Left ventricle myocardium inferior (tissue), 1 donor: ENCODE data around the gene ZDHHC14. TPM values are rescaled to one million over a fixed set of nuclear protein-coding genes. Genes with fewer than 3 reads are reported as not detected.

Experiments used
- DNase-seq: peaks from one replicate; pipeline ENCODE4 v3.0.0-alpha.2; 2020
- H3K27ac ChIP-seq: fragments of 200-600 bp; replicated peaks from 2 replicates; pipeline ENCODE4 v1.8.0; 2021
- H3K27me3 ChIP-seq: fragments of 200-600 bp; 2 replicates; pipeline ENCODE4 v1.8.0; 2021; ENCODE audit warnings: low read depth
- H3K36me3 ChIP-seq: fragments of 200-600 bp; 2 replicates; pipeline ENCODE4 v1.8.0; 2021
- H3K4me1 ChIP-seq: fragments of 200-600 bp; 2 replicates; pipeline ENCODE4 v1.8.0; 2021
- H3K4me3 ChIP-seq: fragments of 200-600 bp; 2 replicates; pipeline ENCODE4 v1.8.0; 2021; ENCODE audit warnings: mild to moderate bottlenecking, moderate library complexity
- H3K9me3 ChIP-seq: fragments of 200-600 bp; replicated peaks from 2 replicates; pipeline ENCODE4 v1.8.0; 2021
- intact Hi-C: fragments of 100-400 bp; cut with micrococcal nuclease; formaldehyde crosslinking; loops from one replicate; pipeline ENCODE4 v1.11.0; 2022
- total RNA-seq: library from RNA; stranded (reverse); fragmentation: NEBNext Ultra II Directional; extraction: Animal tissue kit (Norgen Biotek cat#: 25700); gene quantifications from one replicate; pipeline ENCODE4 v1.2.1, GENCODE V29; 2021
- TF ChIP-seq, protein P1 (sequence below): fragments of 200-600 bp; IDR thresholded peaks from 2 replicates; pipeline ENCODE4 v1.8.0; 2021; ENCODE audit warnings: antibody characterized with exemption, mild to moderate bottlenecking, borderline replicate concordance
- donor health status: DM: no; HTN: yes; CAD: no; lungs with severe emphysema.

The ZDHHC14 gene
- total RNA-seq, 1 donor from 2014 or later, result 10.0 TPM

DNA sequence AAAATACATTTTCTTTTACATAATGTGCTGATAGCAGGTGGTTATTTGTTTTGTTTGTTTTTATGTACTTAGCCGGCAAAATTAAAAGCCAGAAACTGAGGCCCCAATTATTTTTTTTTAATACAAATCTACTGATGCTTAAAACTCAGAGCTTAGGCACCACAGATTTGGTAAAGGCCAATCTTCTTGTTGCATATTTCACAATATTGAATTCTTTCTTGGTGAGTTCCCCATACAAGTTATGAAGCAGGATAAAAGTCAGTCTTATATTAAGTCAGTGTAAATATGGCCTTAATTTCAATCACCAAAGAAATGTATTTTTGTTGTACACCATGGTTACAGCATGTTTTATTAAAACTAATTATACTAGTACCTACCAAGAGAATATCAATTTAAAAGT, 16.3 kb upstream of the ZDHHC14 start:
- H3K9me3 ChIP-seq, result no peaks in the 10 kb centered on the region
- TF ChIP-seq, protein P1, sequence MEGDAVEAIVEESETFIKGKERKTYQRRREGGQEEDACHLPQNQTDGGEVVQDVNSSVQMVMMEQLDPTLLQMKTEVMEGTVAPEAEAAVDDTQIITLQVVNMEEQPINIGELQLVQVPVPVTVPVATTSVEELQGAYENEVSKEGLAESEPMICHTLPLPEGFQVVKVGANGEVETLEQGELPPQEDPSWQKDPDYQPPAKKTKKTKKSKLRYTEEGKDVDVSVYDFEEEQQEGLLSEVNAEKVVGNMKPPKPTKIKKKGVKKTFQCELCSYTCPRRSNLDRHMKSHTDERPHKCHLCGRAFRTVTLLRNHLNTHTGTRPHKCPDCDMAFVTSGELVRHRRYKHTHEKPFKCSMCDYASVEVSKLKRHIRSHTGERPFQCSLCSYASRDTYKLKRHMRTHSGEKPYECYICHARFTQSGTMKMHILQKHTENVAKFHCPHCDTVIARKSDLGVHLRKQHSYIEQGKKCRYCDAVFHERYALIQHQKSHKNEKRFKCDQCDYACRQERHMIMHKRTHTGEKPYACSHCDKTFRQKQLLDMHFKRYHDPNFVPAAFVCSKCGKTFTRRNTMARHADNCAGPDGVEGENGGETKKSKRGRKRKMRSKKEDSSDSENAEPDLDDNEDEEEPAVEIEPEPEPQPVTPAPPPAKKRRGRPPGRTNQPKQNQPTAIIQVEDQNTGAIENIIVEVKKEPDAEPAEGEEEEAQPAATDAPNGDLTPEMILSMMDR, result no peak
- intact Hi-C loops, result no loop called here

GRCh38 chr6:157366648-157367047, 14.3 kb upstream of the ZDHHC14 start:
- Histone ChIP-seq H3K27me3 (no peaks in the 10 kb centered on the region), H3K4me1 (no peaks in the 10 kb centered on the region), H3K36me3 (no peaks in the 10 kb centered on the region), H3K27ac (no peak overlapping the region), H3K4me3 (no peak overlapping the region), H3K9me3 (no peaks in the 10 kb centered on the region)
- intact Hi-C loops, result no loop called here
- TF ChIP-seq, protein P1, result no peak
- DNase-seq, result no peak

More for the DNA sequence above, 16.3 kb upstream of the ZDHHC14 start:
- H3K4me3 ChIP-seq, result no peak overlapping the region
- H3K27ac ChIP-seq, result no peak overlapping the region
- H3K27me3 ChIP-seq, result no peaks in the 10 kb centered on the region
- no peaks in the 10 kb centered on the region for H3K36me3 ChIP-seq
- no peaks in the 10 kb centered on the region for H3K4me1 ChIP-seq
- DNase-seq, result no peak

GRCh38 chr6:157368359-157369049, 12.5 kb upstream of the ZDHHC14 start:
- intact Hi-C loops, result no loop called here

DNA sequence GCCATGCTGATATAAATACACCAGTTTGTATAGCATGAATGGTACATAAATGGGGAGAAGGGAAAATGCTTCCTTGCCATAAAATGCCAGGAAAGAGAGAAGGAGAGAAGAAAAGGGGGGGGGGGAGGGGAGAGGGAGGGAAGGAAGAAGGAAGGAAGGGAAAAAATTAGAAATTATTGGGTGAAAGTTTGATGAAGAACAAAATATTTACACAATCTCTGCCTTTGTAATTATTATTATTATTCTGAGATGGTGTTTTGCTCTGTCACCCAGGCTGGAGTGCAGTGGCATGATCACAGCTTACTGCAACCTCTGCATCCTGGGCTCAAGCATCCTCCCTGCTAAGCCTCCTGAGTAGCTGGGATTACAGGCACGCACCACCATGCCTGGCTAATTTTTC, 10.2 kb upstream of the ZDHHC14 start:
- DNase-seq, result no peak
- Histone ChIP-seq H3K27me3 (no peaks in the 10 kb centered on the region), H3K4me3 (no peak overlapping the region), H3K27ac (no peak overlapping the region), H3K36me3 (no peaks in the 10 kb centered on the region), H3K4me1 (no peaks in the 10 kb centered on the region), H3K9me3 (no peaks in the 10 kb centered on the region)
- TF ChIP-seq, protein P1, result no peak
- intact Hi-C loops, result loop anchor here (10.0 kb wide), 1 partner anchor 46 kb away; the partner anchor contains the start of gene TMEM242

More at GRCh38 chr6:157368359-157369049, 12.5 kb upstream of the ZDHHC14 start:
- TF ChIP-seq, protein P1, result no peak
- H3K4me3 ChIP-seq, result no peak overlapping the region
- H3K36me3 ChIP-seq, result no peaks in the 10 kb centered on the region
- no peaks in the 10 kb centered on the region for H3K27me3 ChIP-seq
- no peaks in the 10 kb centered on the region for H3K9me3 ChIP-seq
- no peaks in the 10 kb centered on the region for H3K4me1 ChIP-seq
- DNase-seq, result no peak
- no peak overlapping the region for H3K27ac ChIP-seq

DNA sequence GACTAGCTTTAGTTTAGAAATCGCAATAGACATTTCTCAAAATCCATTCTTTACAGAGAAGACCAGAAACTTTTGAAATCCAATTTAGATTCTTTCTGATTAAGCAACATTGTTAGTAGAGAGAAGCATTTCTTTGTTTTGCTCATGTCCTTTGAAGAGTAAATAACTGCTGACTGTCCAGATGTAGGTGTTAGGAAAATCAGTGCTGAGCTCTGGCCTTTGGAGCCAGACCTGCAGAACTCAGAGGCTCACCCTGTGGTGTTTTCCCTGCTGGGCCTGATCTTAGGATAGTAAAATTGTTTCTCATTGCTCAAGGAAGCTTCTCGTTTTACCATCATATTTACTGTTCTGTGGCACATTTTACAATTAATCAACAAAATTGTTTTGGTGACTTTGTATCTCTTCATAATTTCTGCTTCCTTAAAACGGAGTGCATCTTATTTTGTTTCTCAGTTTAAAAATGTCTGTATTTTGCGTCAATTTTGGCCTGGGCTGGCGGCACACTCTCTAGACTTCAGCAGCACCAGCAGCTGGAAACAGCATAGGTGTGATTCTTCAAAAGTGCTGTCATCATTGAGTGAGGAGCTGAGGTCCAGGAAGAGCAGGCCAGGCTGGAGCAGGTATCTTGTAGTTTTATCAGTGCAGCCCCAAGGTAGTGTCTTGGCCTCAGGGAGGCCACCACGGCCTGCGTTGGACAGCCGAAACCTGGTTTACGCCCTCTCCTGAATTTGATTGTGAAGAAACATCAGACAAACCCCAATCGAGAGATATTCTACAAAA, 8.3 kb upstream of the ZDHHC14 start:
- DNase-seq, result no peak
- Histone ChIP-seq H3K27ac (no peak overlapping the region), H3K4me1 (no peaks in the 10 kb centered on the region), H3K9me3 (no peaks in the 10 kb centered on the region), H3K36me3 (no peaks in the 10 kb centered on the region), H3K27me3 (no peaks in the 10 kb centered on the region), H3K4me3 (no peak overlapping the region)
- TF ChIP-seq, protein P1, result no peak
- intact Hi-C loops, result loop anchor here (10.0 kb wide), 1 partner anchor 48 kb away; the partner anchor contains the start of gene TMEM242
